Measurements from ENCODE around the gene YPEL4.

The YPEL4 gene

DNA sequence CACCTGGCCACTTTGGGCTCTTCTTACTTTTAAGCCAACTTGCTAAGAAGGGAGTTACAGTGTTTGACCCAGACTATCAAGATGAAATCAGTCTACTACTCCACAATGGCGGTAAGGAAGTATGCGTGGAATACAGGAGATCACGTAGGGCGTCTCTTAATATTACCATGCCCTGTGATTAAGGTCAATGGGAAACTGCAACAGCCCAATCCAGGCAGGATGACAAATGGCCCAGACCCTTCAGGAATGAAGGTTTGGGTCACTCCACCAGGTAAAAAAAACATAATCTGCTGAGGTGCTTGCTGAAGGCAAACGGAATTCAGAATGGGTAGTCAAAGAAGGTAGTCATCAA is 1.0 kb upstream of the YPEL4 start:
- no peak for DNase-seq

DNA sequence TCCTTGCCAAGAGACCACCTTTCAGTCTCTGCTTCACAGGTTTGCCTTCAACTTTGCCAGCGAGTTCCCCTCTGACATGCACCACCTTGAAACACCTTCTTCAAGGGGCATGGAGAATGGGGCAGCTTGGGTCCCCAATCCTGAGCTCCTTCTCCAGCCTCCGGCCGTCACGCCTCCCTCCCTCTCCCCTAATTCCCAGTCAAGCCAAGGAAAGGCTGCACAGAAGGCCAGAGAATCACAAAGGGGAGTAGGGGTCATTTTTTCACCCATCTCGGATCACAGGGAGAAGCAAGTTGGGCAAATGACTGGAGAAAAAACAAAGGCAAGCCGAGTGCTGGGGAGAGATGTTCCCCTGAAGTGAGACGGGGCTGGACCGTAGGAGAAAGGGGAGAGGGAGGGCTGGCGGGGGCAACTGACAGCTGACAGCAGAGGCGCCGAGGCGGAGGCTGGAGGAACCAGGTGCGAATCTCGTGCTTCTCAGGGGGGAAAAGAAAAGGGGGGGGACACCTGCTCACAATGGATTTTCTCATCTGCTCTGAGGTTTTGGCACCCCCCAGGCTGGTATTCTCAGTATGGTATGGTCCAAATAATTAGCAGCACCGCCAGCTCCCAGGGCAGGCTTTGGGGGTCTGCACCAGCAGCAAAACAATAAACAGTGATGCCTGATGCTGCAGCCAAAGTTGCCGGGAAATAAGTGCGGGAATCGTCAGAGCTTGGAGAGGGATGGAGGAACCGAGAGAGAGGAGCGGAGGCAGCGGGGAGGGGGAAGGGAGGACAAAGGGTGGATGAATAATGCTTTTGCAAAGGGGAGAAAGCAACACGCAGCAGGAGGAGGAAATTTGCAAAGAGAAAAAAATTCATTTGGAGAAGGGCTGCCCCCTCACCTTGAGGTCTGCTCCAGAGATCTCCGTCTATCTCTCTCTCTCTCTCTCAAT is 644 bp downstream of the YPEL4 start:
- peak; percentile 29 for DNase-seq

DNA sequence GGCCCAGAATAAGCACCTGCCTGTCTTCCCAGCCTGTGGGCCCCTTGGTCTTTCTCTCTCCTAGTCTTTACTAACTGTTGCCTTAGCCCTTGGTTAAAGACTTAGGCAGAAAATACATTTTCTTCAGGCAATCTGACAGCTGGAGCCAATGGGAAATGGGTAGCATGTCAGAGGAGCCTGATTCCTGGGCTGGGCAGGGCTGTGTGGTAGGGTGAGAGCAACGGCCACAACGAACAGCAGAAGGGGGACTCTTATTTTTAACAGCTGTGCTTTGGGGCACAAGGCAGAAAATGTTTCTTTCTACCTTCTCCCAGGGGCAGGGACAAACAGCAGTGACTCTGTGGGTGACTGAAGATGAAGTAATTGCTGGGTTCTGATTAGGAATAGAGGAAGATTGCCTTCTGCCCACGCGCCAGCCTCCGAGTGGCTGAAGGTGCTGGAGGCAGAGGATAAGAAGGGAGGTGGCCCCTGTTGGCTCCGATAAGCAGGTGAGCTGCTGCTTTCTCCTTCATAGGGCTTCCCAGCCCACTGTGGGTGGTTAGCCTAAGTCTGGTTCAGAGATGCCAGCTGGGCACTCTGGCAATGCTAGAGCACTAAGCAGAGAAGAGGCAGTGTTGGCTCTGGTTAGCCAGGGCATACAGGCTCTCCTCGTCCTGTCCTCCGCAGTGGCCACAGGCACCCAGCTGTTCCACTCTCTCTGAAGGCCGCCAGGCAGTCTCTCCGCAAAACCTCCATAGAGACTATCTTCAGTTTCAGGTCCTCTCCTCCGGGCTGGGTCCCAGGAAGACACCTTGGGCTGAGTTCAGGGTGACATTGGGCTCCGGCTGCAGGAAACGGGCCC is 1.5 kb downstream of the YPEL4 start:
- DNase-seq = no peak

DNA sequence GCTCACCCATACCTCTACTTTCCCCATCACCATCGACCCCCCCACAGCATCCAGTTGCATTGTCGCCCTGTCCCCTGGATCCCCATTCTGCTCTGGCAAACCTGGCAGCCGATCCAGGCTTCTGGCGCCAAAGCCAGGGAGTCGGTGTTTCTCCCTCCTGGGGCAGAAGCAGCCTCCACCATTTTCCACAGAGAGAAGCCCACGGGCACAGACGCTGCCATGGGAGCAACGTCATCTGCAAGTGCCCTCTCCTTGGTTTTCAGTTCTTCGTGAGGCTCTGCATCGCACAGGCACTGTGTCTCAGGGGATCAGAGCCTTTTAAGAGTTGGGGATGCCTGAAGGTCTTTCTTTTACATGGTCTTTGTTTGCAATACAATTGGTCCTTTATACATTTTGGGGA is 2.3 kb downstream of the YPEL4 start:
- DNase-seq = no peak

DNA sequence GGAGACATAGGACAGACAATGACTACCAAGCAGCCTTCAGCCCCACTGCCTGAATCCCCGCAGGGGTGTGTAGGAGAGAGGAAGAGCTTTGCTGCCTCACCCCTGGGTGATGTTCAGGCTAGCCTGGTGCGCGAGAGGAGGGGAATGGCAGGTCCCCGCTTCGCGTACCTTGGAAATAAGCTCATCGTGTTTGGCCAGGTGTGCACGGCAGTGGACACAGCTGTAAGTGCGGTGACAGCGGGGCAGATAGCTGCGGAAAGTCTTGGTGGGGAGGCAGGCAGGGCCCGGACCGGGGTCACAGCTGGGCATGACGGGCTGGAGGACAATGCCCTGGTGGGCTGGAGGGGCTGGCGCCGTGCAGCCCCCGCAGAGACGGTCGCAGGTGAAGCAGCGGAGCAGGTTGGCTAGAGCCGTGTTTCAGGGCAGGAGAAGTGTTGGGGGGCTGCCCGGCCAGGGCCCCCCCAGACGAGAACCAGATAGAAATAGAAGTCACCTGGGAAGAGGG is 2.9 kb downstream of the YPEL4 start:
- no peak for DNase-seq

DNA sequence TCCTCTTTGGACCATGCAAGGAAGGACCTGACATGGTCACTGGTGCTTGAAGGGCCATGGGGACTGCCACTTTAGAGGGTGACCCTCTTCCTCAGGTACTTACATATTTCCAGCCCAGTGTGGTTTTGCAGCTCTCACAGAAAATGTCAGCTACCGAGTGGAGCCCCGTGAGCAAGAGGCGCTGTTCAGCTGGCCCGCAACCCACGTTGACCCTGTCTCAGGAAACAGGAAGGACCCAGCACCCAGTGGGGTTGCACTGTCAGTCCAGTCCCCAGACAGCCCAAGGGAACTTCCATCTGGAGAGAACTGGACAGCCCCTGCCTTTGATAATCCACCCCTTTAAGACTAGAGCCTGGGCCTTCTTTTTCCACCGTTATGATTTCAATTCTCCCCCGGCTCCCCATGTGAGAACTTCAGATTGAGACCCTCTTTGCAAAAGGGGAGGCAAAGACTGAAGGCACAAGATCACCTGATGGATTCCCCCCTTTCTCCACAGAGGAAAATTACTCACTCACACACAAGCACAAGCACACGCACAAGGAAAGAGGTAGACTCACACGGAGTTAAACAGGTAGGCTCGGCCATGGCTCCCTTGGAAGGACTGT is 3.4 kb downstream of the YPEL4 start:
- DNase-seq = no peak

DNA sequence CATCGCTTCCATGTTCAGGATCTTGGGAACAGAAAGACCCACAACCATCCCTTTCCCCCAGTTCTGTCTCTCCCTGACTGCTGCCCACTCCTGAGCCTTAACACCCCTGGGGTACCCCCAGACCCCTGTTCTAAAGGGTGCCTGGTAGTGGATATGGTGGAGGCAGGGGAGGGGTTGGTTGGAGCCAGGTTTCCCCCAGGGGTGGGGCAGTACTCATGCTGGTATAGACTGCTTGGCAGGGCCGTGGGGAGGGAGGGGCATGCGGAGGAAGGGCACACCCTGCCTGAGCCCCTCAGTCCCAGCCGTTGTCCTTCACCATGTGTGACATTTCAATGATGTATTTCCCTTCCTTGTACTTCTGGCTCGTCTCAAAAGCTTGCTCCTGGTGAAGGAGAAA is 4.0 kb downstream of the YPEL4 start:
- DNase-seq = no peak

DNA sequence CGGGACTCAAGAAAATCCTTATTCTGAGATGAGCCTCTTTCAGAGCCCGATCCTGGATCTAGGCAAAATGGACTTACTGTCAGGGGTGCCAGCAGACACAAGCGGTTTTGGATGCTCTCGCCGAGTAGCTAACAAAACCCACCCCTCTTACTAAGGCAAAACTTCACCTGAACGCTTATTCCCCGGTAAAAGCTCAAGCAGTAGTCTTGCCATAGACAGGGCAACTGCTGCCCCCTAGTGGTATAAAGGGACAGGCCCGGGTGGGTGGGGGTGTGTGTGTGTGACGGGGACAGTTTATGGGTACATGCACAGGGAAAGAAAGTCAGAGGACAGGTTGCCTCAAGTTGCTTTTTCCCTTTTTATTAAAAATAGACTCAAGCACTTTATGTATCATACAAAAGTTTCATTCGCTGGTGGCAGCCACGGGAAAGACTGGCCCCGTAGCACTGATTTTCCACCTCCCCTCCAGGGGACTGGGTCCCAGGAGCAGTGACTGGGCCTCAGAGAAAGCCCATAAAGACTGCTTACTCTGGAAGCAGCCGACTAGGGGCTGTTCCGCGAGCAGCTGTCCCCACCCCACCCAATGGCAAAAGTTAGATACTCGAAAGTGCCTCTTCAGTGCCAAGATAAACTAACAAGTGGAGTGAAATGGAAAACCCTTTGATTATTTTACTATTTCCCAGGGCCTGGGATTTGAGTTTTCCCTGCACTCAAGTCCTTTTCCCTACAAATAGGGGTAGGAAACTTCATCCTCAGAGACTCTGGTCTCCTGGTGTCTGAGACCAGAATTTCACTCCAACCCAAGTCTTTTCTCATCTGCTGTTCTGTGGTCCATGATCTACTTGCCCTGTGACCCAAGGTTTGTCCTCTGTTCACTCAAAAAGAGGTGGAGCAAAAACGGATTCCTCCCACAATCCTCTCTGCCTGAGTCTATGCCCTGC is 4.7 kb downstream of the YPEL4 start:
- peak; percentile 65 for DNase-seq

DNA sequence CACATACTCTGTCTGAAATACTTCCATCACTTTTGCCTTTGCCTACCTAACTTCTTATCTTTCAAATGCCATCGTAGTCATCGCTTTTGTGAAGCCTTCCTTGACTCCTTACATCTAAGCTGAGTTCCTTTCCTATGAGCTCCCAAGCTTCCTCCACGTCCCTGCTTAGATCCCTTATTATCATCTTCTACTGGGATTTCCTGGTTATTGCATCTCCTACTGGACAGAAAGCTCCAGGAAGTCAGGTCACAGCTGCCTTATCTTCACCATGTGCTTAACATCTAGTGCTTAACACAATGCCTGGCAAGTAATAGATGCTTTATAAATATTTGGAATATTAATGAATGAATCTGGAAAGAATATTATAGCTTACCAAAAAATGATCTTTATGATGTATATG is 5.9 kb downstream of the YPEL4 start:
- DNase-seq = no peak

DNA sequence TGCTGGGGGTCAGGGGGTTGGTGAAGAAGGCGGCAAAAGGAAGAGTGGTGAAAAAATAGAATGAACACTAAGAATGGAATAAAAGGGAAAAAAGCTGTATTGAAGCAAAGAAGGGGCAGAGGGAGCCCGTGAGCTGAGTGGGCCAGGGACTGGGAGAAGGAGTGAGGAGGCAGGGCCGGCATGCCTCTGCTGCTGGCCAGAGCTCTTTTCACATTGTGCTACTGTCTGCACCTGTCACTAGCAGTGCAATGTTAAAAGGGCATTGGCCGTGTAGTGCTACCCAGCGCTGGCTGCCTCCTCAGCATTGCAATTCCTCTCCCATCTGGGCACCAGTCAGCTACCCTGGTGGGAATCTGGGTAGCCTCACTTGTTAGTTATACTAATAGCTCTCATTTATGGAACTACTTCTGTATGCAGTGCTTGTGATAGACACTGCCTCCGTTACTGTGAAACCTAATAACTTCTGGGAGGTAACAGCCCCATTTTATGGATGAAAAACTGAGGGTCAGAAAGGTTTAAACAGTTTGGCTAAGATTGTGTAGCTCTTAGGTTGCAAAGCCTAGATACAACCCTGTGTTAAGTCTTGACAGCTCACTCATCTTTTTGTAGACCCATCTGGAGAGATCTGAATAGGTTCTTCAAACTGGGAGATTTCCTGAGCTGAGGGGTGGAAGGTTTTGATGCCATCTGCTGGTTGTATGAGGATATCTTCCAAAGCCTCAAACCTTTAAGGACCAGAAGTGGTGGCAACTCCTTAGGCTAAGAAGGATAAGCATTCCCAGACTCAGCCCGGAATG is 8.5 kb downstream of the YPEL4 start:
- peak; percentile 59 for DNase-seq

DNA sequence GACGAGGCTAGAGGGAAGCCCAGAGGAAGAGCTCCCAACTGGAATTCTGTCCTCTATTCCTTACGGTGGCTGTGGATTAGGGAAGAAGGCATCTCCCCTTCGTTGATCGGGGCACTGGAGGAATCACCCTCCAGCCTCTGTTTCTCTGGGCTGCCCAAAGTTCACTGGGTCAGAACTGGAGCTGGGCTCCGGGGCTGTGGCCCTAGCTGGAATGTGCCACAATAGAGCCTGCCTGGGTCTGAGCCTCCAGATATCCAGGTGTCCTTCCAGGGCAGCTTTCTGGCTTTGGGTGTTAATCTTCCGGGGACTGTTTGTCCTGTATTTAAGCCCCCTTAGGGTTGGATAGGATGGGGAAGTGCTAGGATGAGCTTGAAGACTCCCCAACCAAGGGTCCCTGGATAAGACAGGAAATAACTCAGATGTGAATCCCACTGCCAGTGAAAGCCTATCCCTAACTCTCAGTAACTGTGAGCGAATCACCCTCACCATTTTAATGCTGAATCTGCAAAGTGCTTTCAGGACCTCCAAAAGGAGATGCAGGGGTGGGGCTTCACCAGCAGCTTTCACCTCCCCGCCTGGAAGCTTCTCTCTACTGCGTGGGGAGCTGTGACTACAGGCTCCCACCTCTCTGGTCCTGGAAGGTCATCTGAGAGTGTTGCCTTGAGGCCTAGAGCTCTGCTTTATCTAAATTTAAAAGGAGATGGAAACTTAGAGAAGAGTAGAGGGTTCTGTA is 9.5 kb downstream of the YPEL4 start:
- DNase-seq = no peak

DNA sequence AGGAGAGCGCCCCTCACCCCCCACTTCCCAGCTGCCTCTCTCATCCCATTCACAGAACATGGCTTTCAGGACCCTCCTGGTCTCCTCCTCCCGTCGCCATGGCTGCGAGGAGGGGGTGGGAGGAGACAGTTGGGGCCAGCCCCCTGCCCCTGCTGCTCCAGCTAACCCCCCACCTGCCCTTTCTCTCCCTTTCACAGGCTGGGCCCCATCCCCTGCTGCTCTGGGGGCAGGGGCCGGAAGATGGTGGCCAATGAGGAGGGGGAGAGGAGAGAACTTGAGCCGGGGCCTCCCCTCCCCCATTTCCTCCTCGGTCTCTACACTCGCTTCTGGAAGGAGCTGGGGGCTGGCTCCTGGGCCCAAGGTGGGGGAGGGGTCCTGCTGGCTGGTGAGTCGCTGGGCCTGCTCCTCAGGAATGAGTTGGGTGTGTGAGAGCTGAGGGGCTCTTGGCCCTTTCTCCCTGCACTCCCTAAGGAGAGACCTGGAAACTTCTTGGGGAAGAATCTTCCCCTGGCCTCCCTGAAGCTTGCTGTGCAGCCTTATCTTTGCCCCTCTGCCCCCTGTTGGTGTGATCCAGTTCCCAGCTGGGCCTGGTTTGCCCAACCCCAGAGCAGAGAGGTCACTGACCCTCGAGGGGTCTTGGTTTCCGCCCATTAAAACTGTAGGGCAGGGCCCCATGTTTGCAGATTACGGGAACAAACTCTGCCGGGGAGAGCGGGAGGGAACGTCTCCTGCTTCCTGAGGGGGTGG is 10.2 kb downstream of the YPEL4 start:
- DNase-seq = peak; percentile 75

DNA sequence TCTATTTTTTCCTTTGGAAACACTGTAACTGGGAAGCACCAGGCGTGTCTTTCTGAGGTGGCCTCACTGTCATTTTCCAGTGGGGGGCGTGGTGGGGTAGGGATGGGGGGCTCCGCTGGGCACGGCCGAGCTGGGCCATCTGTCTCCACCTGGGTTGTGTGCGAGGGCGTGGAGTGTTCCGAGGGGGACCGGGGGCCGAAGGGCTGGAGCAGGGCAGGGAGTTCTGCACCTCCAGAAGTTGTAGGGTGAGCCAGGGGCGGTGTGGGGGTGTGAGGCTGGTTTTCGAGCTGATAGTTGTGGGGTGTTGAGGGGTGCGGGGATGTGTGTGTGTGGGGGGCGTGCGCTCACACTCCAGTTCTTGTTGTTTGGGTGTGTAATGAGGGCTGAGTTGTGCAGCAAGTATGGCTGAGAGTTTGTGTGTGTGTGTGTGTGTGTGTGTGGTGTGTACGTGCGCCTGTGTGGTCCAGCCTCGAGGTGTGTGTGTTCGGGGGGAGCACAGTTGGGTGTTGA is 10.8 kb downstream of the YPEL4 start:
- DNase-seq = no peak

DNA sequence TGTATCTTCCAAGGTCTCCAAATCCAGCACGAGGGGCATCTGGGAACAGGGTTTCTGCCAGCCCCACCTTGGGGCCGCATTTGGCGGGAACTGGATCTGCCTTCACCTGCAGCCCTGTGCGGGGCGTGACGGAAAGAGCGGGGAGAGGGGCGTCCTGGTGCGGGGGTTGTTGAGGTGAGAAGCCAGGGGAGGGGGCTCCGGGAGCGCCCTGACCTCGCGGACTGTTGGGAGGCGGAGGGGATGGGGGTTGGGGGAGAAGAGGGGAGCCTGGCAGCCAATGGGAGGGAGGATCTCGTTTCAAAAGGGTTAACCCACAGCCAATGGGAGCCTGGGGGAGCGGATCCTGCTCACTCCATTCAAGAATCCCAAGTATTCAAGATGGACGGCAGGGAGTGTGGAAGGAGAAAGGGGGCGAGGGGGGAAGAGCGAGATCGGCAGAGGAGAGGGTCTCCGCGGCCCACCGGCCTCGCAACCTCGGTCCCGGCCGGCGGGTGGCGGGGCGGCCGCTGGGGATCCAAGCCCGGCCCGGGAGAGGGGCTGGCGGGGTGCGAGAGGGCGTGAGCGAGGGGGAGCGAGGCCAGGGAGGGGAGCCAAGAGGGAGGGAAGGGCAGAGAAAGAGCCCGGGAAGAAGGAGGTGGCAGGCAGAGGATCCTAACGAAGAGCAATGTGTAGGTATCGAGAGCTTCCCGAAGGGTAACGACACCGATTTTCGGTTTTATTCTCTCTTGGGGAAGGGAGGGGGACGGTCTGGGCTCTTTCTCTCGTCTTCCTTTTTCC is 11.5 kb downstream of the YPEL4 start:
- DNase-seq = peak; percentile 93

DNA sequence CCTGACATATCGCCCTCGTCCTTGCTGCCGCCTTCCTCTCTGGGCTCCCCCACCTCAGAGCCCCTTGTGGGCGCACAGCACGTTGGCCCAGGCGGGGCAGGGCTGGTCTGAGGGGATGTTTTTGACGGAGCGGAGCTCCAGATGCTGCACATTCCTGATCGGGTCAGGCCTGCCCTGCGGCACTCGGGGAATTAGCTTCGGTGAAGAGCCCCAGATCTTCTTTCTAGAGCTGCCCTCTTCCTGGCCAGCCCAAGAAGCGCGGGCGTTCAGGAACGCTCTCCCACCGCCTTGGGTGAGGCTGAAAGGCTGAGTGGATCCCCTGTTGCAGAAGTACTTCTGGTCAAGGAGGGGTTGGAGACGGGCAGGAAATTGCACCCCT is 12.1 kb downstream of the YPEL4 start:
- DNase-seq = peak; percentile 48

DNA sequence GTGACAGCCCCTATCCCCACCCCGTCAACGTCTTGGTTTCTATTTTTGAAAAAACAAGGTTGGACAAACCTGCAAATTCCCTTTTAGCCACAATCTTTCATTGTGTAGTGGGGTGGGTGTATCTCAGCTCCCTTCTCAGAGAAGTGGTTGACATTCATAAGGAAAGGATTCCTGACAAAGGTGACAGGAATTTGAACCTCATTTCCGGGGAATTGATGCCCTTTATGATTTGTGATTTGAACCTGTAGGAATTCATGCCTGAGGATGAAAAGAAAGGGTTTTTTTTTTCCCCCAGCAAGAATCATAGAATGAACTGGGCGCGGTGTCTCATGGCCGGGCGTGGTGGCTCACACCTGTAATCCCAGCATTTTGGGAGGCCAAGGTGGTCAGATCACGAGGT is 14.5 kb downstream of the YPEL4 start:
- DNase-seq = no peak

DNA sequence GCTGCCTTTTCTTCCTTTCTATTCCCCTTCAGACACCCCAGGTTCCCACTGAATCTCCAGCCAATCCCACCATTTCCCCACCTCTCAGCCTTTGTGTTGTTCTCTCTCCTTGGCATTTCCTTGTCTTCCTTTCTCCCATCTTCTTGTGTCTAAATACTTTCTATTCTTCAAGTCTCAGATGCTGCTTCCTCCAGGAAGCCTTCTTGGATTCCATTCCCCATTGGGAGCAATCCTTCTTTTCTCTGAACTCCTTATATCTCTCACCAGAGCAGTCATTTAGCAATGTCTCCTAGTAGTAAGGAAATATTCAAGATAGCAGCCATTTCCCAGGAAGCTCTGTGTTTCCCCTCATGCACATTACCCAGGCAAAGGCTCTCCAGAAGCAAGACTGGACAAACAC is 15.4 kb downstream of the YPEL4 start:
- no peak for DNase-seq

DNA sequence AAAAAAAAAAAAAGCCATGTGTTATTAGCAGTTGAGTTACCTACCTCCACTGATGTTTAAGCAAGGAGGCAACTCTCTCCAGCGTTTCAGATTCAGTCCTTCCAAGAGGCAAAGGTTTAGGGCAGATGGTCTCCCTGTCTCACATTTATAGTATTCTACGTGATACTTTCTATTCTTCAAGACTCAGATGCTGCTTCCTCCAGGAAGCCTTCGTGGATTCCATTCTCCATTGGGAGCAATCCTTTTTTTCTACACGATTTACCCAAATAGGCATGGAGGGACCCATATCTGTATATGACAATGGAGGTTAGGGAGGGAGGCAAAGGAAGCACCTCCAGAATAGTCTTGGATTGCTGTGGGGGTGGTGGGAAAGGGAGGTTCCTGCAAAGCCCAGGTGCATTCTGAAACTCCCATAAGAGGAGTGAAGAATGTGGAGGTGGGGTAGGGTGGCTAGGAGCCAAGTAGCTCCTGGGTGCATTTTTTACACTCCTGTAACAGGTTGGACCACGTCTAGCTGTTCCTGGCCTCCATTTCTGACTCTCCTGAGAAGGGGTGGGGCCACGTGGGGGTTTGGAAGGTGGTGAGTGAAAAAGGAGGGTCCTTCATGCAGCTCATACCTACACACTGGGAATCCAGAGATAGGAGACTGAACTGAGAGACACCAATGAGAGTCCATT is 16.2 kb downstream of the YPEL4 start:
- DNase-seq = no peak

Measured in fibroblast of skin of back (primary cell).